Eye (tissue), 1 donor: ENCODE results near the gene FRMPD1.

Source experiments
- DNase-seq: peaks from one replicate; pipeline ENCODE4 v3.0.0-alpha.2; 2015

Gene FRMPD1

GRCh38 chr9:37636511-37637448 lies 14.0 kb upstream of the FRMPD1 start:
- DNase-seq: no peak

DNA sequence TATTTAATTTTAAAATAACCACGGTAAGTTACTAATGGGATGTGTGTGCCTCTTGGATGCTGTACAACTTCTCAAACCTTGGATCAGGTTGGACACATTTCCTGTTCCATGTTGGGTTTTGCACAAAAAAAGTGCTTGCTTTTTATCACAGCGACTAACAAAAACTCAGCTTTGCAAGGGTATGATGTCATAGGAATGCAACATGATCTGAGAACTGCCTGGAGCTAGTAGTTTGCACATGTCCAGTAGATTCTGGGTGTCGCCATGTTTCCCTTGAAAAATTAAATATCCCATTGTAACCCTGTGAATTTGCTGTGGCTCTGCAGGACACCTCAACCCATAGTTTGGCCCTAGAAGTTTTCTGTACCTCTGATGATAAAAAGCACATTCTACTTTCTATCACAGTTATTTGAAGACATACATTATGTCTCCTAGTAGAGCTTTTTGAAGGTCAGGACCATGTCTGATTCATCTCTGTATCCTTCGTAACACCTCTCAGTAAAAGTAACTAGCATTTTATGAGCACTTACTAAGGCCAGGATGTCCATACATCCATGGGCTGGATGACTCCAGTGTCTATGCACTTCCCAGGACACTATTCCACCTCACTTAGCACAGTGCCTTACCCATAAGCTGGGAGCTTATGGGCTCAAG lies 11.5 kb upstream of the FRMPD1 start:
- DNase-seq: no peak

DNA sequence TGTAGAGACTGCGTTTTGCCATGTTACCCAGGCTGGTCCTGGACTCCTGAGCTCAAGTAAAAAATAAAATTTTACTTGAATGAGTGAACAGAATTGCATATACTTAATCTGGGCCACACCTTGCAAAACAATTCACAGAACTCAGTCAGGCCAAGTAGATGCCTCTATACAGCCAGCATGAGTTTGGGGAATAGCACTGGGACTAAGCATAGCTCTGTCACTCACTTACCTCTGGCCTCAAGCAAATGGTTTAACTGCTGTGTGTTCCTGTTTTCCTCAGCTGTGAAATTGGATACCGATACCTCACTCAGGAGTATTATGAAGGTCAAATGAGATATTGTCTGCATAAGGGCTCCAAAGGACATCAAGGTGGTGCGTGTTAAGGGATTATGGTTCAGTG lies 10.9 kb upstream of the FRMPD1 start:
- DNase-seq: no peak

- DNase-seq: peak; percentile 72
These were observed 10.5 kb upstream of the FRMPD1 start for GRCh38 chr9:37640246-37640645.

DNA sequence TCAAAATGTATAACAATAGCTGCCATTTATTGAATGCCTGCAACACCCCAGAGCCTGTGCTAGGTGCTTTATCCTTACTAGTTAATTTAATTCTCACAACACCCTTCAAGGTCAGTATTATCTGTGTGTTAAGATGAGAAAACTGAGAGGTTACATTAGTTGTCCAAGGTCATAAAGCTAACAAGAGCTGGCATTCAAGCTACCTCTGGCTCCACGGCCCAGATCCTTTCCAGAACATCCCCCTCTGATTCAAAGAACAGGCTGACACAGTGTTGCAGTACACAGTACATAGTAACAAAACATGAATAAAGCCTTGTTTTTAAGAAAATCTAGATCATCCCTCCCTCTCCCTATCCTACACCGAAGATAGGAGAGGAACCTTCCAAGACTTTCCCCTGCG lies 9.4 kb upstream of the FRMPD1 start:
- no peak for DNase-seq

- no peak for DNase-seq
These were observed 7.5 kb upstream of the FRMPD1 start for GRCh38 chr9:37643214-37643613.

DNA sequence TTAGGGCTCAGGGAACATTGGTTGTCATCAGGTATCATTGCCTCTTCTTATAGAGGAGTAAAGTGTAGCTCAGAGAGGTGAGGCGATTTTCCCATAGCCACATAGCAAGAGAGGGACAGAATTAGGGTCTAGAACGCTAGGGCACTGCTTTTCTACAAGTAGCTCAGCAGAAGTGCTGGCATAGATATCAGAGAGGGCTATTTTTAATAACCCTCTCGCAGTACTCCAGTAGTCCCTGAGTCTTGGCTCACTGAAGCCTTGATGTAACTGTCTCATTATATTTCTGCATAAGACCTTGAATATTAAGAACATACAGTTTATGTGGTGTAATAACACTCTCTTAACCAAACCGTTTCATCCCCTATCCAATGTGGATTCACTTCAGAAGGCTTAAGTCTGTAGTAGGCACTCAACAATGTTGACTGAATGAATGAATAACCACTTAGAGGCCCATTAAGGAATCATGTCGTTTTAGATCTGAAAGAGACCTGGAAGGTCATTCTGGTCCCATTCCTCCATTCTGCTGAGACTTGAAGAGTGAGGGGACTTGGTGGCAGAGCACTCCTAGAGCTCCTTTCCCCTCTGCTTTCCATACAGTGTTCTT lies 4.7 kb upstream of the FRMPD1 start:
- DNase-seq: no peak

- no peak for DNase-seq
These were observed 368 bp upstream of the FRMPD1 start for GRCh38 chr9:37650299-37650872.

DNA sequence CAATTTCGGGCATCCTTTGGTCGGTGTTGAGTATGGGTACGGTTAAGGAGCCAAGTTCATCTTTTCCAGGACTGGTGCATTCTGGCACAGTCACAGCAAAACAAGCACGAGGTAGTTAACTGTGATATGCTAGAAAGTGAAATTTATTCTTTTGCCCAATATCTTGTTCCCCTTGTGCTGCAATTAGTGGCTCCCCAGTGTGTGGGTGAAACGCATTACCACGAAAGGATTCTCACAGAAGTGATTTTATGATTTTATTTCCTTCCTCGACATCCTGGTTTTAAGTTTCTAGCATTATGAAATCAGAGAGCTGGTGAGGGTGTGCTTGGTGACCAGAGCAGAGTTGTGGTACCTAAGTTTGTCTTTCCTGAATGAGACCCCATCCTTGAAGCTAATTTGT lies 1.5 kb downstream of the FRMPD1 start:
- no peak for DNase-seq

DNA sequence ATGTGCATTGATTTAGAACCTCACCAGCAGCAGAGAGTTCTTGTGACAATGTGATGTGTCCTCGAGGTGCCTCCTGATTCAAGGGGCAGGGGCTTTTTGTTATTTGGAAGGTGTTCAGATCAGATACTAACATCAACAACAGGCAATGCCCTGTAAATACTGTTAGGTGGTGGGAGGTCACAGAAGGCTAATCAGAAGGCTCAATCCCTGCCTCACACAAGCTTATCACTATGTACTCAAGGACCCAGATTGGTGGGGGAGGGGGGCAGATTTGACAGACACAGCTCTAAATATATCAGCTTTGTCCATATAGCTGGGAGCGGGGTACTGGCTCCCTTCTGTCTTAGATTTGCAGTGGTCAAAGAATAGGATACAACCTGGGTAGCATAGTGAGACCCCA lies 2.6 kb downstream of the FRMPD1 start:
- no peak for DNase-seq

DNA sequence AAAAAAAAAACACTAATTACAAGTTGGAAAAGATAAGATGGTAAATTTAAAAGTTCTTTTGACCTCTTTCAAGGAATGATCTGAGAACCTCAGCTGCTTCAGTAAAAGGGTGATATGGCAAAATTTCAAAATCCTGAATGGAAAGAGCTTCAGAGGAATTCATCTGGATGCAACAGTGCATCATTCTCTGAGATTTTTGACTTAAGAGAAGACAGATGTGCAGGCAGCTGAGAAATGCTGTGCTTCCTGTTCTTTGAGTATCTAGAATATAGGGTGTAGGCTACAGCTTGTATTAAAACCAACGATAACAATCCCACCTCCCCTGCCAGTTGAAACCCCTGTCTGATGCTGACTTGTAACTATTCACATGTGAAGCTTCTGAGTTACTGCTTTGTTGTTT lies 6.2 kb downstream of the FRMPD1 start:
- peak; percentile 30 for DNase-seq

GRCh38 chr9:37660691-37661090 lies 9.9 kb downstream of the FRMPD1 start:
- DNase-seq: no peak

DNA sequence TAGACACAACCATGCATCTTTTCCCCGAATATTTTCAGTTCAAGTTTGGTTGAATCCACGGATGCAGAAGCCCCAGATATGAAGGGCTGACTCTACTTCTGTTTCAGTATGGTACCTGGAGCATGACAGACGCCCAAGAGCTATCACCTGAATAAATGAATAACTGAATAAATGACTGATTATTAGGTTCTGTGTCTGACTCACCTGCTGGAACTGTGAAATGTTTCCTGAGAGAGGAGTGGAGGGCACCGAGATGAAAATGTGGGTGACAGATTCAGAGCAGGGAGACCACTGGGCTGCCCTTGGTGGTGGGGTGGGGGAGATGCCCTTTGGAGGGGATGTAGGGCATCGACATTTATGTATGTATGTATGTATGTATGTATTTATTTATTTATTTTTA lies 13.2 kb downstream of the FRMPD1 start:
- DNase-seq: no peak

DNA sequence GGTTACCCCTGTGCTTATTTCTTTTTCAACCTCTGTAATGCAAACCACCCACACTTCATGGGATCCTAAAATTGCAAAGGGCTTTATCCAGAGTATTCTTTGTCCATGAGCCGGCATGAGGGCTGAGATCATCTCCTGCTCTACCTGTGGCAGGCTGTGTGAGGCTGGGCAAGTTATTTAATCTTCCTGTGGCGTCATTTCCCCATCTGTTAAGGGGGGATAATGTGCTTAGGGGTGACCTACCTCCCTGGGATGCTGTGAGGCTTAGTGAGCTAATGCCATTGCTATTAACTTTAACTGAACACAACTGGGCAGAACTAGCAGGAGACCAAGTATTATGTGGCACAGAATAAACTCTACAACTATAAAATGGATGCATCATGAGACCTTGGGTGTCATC lies 17.0 kb downstream of the FRMPD1 start:
- no peak for DNase-seq

DNA sequence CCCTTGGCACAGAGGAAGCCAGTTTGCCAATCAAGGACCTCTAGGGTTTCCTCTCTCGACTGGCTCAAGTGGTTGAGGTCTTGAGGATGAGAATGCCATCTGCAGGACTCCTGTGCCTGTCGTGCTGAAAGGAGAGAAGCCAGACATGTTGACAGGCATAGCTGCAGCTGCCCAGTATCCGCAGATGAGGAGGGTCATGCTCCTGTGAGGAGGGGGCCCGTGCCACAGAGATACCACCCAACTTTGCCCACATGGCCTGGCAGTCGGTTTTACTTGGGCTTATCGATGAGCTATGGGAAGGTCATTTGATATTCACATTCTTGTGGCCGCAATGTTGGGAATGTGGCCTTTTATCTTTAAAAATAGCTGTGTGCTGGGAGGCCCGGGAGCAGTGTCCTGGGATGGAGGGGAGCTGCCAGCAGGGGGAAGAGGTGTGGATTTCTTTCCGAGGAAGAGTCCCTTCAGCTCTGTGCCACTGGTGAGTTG lies 17.4 kb downstream of the FRMPD1 start:
- no peak for DNase-seq

- DNase-seq: no peak
These were observed 18.5 kb downstream of the FRMPD1 start for GRCh38 chr9:37669232-37669631.

GRCh38 chr9:37675661-37676060 lies 24.9 kb downstream of the FRMPD1 start:
- DNase-seq: no peak

DNA sequence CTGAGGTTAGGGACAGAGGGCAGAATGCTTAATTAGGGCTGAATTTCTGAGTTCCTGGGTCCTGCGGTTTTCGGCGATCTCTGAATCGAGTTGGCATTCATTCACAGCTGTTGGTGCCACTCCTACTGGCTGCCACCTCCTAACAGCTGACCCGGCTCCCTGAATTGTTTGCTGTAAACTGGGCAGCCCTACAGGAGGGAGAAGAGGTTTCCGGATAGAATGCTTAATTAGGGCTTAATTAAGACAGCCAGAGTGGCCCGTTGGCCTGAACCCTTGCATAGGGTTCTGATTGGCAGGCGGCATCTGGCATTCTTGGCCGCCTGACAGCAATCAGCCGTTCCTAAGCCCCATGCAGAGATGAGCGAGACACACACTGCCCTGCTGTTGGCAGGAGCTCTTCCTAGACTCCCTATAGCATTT lies 25.7 kb downstream of the FRMPD1 start:
- peak; percentile 84 for DNase-seq

DNA sequence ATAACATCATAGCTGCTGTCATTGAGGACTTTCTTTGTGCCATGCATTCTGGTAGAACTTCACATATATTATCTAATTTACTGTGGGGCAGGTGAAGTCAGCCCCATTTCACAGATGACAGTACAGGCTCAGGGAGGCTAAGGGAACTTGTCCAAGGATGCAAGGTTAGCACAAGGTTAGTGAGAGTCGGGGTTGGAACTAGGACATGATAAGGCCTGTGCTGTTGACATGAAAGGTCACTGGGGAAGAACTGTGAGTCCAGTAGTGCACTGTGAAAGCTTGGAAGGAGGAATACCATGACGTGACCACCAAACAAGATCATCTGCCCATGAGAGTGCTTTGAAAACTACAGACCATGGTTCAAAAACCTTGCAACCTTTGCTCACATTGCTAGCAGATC lies 26.7 kb downstream of the FRMPD1 start:
- no peak for DNase-seq

- no peak for DNase-seq
These were observed 28.1 kb downstream of the FRMPD1 start for GRCh38 chr9:37678789-37679273.

DNA sequence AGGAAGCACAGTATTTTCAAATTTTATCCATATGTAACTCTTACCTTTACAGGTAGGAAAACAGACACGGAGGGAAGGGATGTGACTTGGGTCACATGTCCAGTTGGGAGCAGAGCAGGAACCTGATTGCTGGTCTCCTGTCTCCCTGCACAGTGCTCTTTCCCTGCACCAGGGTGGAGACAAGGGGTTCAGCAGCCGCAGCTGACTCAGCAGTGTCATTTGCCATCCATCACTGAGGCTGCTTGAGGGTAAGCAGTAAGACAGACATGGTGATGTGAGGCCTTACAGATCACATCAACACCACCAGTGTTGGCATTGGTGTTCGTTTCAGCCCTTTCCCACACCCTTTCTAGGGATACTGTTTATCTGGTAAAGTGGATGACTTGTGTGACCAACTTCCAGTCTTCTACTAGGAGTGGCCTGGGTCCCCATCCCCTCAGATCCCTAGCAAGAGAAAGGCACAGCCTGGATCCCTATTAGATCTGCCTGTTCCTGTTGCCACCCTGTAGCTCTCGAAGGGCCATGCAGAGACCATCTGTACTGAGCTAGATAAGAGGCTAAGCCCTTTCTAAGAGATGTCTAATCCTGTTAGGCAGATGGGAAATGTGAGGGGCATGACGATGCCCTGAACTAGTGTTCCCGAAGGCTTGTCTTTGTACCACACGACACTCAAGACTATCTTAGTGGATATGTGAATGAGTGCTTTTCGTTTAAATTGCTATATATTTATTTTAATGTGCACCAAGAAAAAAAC lies 29.1 kb downstream of the FRMPD1 start:
- peak; percentile 54 for DNase-seq

- DNase-seq: no peak
These were observed 32.2 kb downstream of the FRMPD1 start for GRCh38 chr9:37682951-37683350.
